ENCODE data around the gene NBEAL2.

Gene NBEAL2

GRCh38 chr3:46972396-46972795 is 7.1 kb upstream of the NBEAL2 start:
- DNase-seq (ENCODE audit: low read depth, low spot score), result no peak
- POLR2A ChIA-PET, result no interaction called here
- TF ChIP-seq, protein P1, sequence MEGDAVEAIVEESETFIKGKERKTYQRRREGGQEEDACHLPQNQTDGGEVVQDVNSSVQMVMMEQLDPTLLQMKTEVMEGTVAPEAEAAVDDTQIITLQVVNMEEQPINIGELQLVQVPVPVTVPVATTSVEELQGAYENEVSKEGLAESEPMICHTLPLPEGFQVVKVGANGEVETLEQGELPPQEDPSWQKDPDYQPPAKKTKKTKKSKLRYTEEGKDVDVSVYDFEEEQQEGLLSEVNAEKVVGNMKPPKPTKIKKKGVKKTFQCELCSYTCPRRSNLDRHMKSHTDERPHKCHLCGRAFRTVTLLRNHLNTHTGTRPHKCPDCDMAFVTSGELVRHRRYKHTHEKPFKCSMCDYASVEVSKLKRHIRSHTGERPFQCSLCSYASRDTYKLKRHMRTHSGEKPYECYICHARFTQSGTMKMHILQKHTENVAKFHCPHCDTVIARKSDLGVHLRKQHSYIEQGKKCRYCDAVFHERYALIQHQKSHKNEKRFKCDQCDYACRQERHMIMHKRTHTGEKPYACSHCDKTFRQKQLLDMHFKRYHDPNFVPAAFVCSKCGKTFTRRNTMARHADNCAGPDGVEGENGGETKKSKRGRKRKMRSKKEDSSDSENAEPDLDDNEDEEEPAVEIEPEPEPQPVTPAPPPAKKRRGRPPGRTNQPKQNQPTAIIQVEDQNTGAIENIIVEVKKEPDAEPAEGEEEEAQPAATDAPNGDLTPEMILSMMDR (IDR thresholded peaks at IDR 0.05; ENCODE audit: insufficient read depth, low read length, missing control alignments), result no peak
- CTCF ChIA-PET, result no interaction called here
- H3K4me3 ChIP-seq (ENCODE audit: low read depth, low read length), result no peak overlapping the region

- TF ChIP-seq, protein P1 (IDR thresholded peaks at IDR 0.05; ENCODE audit: insufficient read depth, low read length, missing control alignments), result no peak
- ChIA-PET CTCF (interaction anchor here (1.3 to 1.6 kb wide), 2 partner anchors 16 to 39 kb away, joined by 3 to 6 read pairs; no protein-coding TSS in a partner anchor), POLR2A (no interaction called here)
- DNase-seq (ENCODE audit: low read depth, low spot score), result no peak
- no peak overlapping the region for H3K4me3 ChIP-seq (ENCODE audit: low read depth, low read length)
Observed at GRCh38 chr3:46974421-46975171, 4.9 kb upstream of the NBEAL2 start.

DNA sequence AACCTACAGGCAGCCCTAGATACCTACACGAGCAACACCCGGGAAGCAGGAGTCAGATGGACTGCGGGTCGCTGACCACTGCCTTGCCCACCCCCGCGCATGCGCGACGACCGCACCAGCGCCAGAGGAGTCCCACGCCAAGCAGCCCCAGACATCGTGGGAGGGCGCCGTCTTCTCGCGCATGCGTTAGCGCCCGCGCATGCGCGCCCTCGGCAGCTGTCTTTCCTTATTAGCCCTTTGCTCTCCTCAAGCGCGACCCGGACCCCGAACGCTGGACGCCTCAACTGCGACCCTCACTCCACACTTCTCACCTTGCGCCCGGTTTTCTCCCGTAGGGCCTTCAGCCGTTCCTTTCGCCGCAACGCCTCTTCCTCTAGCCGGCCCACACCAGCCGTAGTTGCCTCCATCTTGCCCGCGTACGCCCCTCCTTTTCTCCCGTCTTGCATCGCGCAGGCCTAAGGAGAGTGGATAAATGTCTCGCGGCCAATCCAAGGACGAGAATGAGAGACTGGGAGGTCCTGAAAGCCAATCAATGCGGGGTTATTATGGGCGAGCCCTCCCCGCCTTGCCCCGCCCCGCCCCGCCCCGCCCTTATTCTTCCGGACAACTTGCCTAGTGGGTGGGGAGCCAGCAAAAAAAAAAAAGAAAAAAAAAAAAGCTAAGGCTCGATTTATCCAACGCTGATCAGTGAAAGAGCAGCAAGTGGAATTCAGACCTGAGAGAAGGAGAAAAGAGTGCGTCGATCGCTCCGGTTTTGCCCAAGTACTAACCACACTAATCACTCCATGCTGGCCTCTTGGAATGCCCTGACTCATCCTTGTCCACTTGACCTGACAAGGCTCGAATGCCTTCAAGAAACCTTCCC is 2.9 kb upstream of the NBEAL2 start, which contains the start of gene CCDC12:
Gene CCDC12 (minus strand): TSS at position 420 of the 865 bp plus-strand sequence. CDS start 13 bp downstream, at position 407.
- TF ChIP-seq, protein P1 (IDR thresholded peaks at IDR 0.05; ENCODE audit: insufficient read depth, low read length, missing control alignments), result no peak
- peak within 1 kb of the TSS; percentile 97 for H3K4me3 ChIP-seq (ENCODE audit: low read depth, low read length)
- peak; percentile 97 for DNase-seq (ENCODE audit: low read depth, low spot score)
- CTCF ChIA-PET, result interaction anchor here (0.6 to 1.7 kb wide), 4 partner anchors 9 to 347 kb away, joined by 3 to 6 read pairs (median 4); no protein-coding TSS in a partner anchor
- POLR2A ChIA-PET, result interaction anchor here (0.5 to 1.2 kb wide), 10 partner anchors 11 to 273 kb away, joined by 3 to 5 read pairs (median 3); partner anchors contain the start of gene SETD2

- no peak for DNase-seq (ENCODE audit: low read depth, low spot score)
- CTCF ChIA-PET, result interaction anchor here (1.2 kb wide), 1 partner anchor 21 kb away, joined by 3 read pairs; no protein-coding TSS in a partner anchor
- TF ChIP-seq, protein P1 (IDR thresholded peaks at IDR 0.05; ENCODE audit: insufficient read depth, low read length, missing control alignments), result no peak
- H3K4me3 ChIP-seq (ENCODE audit: low read depth, low read length), result no peak overlapping the region
- POLR2A ChIA-PET, result interaction anchor here (0.8 to 0.9 kb wide), 2 partner anchors 31 to 85 kb away, joined by 3 to 6 read pairs; no protein-coding TSS in a partner anchor
Observed at GRCh38 chr3:46977811-46978195, 1.7 kb upstream of the NBEAL2 start.

GRCh38 chr3:46978381-46978780 is 1.1 kb upstream of the NBEAL2 start:
- TF ChIP-seq, protein P1 (IDR thresholded peaks at IDR 0.05; ENCODE audit: insufficient read depth, low read length, missing control alignments), result no peak
- DNase-seq (ENCODE audit: low read depth, low spot score), result no peak
- ChIA-PET CTCF (interaction anchor here (1.1 to 2.5 kb wide), 4 partner anchors 20 to 111 kb away, joined by 3 to 11 read pairs (median 4); no protein-coding TSS in a partner anchor), POLR2A (no interaction called here)
- H3K4me3 ChIP-seq (ENCODE audit: low read depth, low read length), result no peak overlapping the region
